Endothelial cell of umbilical vein (primary cell): Measurements from ENCODE around the gene BEST2. TPM values are rescaled to one million over a fixed set of nuclear protein-coding genes. Genes with fewer than 3 reads are reported as not detected.

ENCODE experiments used
- BruUV-seq: library from RNA; stranded (reverse); fragments of 400-500 nt; replicated peaks from 2 replicates; lab custom pipeline; 2021; lab: Mats Ljungman, UMichigan
- CTCF ChIA-PET: fragments of 300-600, 350-600 bp; sonication (Branson Sonifier 250); formaldehyde crosslinking; loops from one replicate; lab custom pipeline; 2021; ENCODE audit warnings: antibody characterized with exemption, inconsistent platforms; lab: Charles Lee
- POLR2A ChIA-PET: fragments of 300-600, 350-600 bp; sonication (Branson Sonifier 250); formaldehyde crosslinking; loops from one replicate; lab custom pipeline; 2021; ENCODE audit warnings: antibody characterized with exemption, inconsistent platforms; lab: Charles Lee
- DNase-seq: peaks from one replicate; pipeline ENCODE4 v3.0.0-alpha.2; 2011; ENCODE audit warnings: low read depth, low spot score
- FAIRE-seq: peaks from 2 replicates; lab custom pipeline; 2011; peaks lifted over from hg19 to GRCh38; lab: Jason Lieb, UNC
- H2AFZ ChIP-seq: 2 replicates; pipeline ENCODE4 v1.6.0; 2012; ENCODE audit warnings: low read depth, low read length, control low read depth, inconsistent platforms
- H3K27ac ChIP-seq: 2 replicates; pipeline ENCODE4 v1.5.1; 2011; ENCODE audit warnings: low read depth, mild to moderate bottlenecking, control low read depth, low read length, moderate library complexity; ENCODE audit not compliant: insufficient read depth
- H3K27me3 ChIP-seq, 2 experiments: 2 replicates each; pipeline versions ENCODE4 v1.6.0 to v1.6.1; 2011; ENCODE audit warnings: low read length in 2 of 2, mixed read lengths in 1 of 2; ENCODE audit not compliant: control insufficient read depth in 2 of 2, insufficient read depth in 2 of 2
- H3K36me3 ChIP-seq, 2 experiments: 2 replicates in 1 of 2; 3 replicates in 1 of 2; pipeline ENCODE4 v1.5.1; 2011; ENCODE audit warnings: low read length in 2 of 2, mild to moderate bottlenecking in 1 of 2, moderate library complexity in 1 of 2; ENCODE audit not compliant: control insufficient read depth in 2 of 2, insufficient read depth in 2 of 2; ENCODE audit errors: extremely low read depth in 1 of 2
- H3K4me1 ChIP-seq: 3 replicates; pipeline ENCODE4 v1.5.1; 2011; ENCODE audit warnings: mild to moderate bottlenecking, low read length; ENCODE audit not compliant: control insufficient read depth, insufficient read depth; ENCODE audit errors: extremely low read depth
- H3K4me2 ChIP-seq: 2 replicates; pipeline ENCODE4 v1.6.1; 2011; ENCODE audit warnings: low read length, control low read depth, mixed read lengths; ENCODE audit not compliant: insufficient read depth
- H3K4me3 ChIP-seq, 3 experiments: fragments of 200-600 bp in 1 of 3; sonication (generic), shearing (Covaris generic) in 1 of 3; replicated peaks in 1 of 3; 2 replicates each; pipeline ENCODE4 v1.5.1; 2011 to 2016; ENCODE audit warnings: control low read depth in 3 of 3, low read length in 3 of 3, mild to moderate bottlenecking in 2 of 3, inconsistent platforms in 1 of 3, low read depth in 1 of 3, moderate library complexity in 1 of 3; ENCODE audit not compliant: insufficient read depth in 1 of 3
- H3K79me2 ChIP-seq: 2 replicates; pipeline ENCODE4 v1.6.0; 2012; ENCODE audit warnings: low read length, inconsistent platforms; ENCODE audit not compliant: control insufficient read depth, insufficient read depth
- H3K9ac ChIP-seq: replicated peaks from 2 replicates; pipeline ENCODE3; 2011; ENCODE audit warnings: low read length, control low read depth; ENCODE audit not compliant: insufficient read depth; ENCODE audit errors: extremely low read depth
- H3K9me1 ChIP-seq: replicated peaks from 3 replicates; pipeline ENCODE4 v1.6.0; 2011; ENCODE audit warnings: mild to moderate bottlenecking, low read length; ENCODE audit not compliant: control insufficient read depth, insufficient read depth; ENCODE audit errors: extremely low read depth
- H3K9me3 ChIP-seq: replicated peaks from 2 replicates; pipeline ENCODE4 v1.5.1; 2012; ENCODE audit warnings: low read length, inconsistent platforms; ENCODE audit not compliant: control insufficient read depth, insufficient read depth
- H4K20me1 ChIP-seq: replicated peaks from 2 replicates; pipeline ENCODE3; 2011; ENCODE audit warnings: mild to moderate bottlenecking, low read length; ENCODE audit not compliant: control insufficient read depth, insufficient read depth; ENCODE audit errors: extremely low read depth
- EZH2 ChIP-seq: IDR thresholded peaks from 2 replicates; pipeline ENCODE4 v1.6.1; 2012; ENCODE audit warnings: borderline replicate concordance, low read depth, mild to moderate bottlenecking, moderate library complexity, low read length, inconsistent platforms; ENCODE audit not compliant: severe bottlenecking
- FOS ChIP-seq: IDR thresholded peaks from 2 replicates; pipeline ENCODE4 v1.6.1; 2011; ENCODE audit warnings: mild to moderate bottlenecking, low read length, moderate library complexity, borderline replicate concordance; ENCODE audit not compliant: insufficient read depth
- GATA2 ChIP-seq: IDR thresholded peaks from 2 replicates; pipeline ENCODE4 v1.7.0; 2011; ENCODE audit warnings: low read depth, mild to moderate bottlenecking, moderate library complexity, mixed read lengths, low read length; ENCODE audit not compliant: insufficient read length, insufficient read depth
- JUN ChIP-seq: IDR thresholded peaks from 2 replicates; pipeline ENCODE4 v1.6.1; 2011; ENCODE audit warnings: borderline replicate concordance, low read depth; ENCODE audit not compliant: insufficient read length, insufficient read depth
- MYC ChIP-seq: IDR thresholded peaks from one replicate; pipeline ENCODE4 v1.6.1; 2011; ENCODE audit warnings: mild to moderate bottlenecking, low read depth, low read length
- POLR2A ChIP-seq: IDR thresholded peaks from 2 replicates; pipeline ENCODE4 v1.6.1; 2012; ENCODE audit warnings: low read depth, mild to moderate bottlenecking, control low read depth, low read length
- POLR2AphosphoS5 ChIP-seq: IDR thresholded peaks from 2 replicates; pipeline ENCODE4 v1.6.1; 2012; ENCODE audit warnings: low read depth, mild to moderate bottlenecking, control low read depth, low read length, moderate library complexity; ENCODE audit not compliant: insufficient read depth
- dilution Hi-C: fragments of 300-500 bp; cut with MboI; formaldehyde crosslinking; loops from one replicate; pipeline ENCODE4 v1.15.0; 2019; ENCODE audit warnings: low sequenced_read_pairs; ENCODE audit not compliant: extremely low pct_ligation_motif_present
- intact Hi-C: fragments of 100-400 bp; cut with micrococcal nuclease; formaldehyde crosslinking; loops from one replicate; pipeline ENCODE4 v1.10.0; 2022
- polyA plus RNA-seq, 4 experiments: library from polyadenylated mRNA; depleted of rRNA in 3 of 4; stranded (reverse) in 3 of 4; unstranded in 1 of 4; fragments of >200 nt; gene quantifications; 2 replicates each; pipeline versions ENCODE4 v1.2.1 to v1.2.3, GENCODE V29; 2011 to 2012; ENCODE audit warnings: missing spikeins in 1 of 4
- total RNA-seq: library from RNA; stranded (reverse); gene quantifications from 2 replicates; pipeline ENCODE4 v1.2.3, GENCODE V29; 2021
- TF ChIP-seq, protein P1 (sequence below), 2 donors: IDR thresholded peaks; 1 replicate in 1 of 2; 2 replicates in 1 of 2; pipeline ENCODE4 v1.5.1; 2011; ENCODE audit warnings: low read length in 2 of 2, mild to moderate bottlenecking in 2 of 2, moderate library complexity in 2 of 2, control low read depth in 1 of 2, inconsistent platforms in 1 of 2, low read depth in 1 of 2; ENCODE audit not compliant: insufficient read depth in 1 of 2; ENCODE audit errors: extremely low read depth in 1 of 2
- TF ChIP-seq, protein P2 (sequence below): IDR thresholded peaks from 2 replicates; pipeline ENCODE4 v1.6.1; 2011; ENCODE audit not compliant: insufficient read depth, insufficient read length

BEST2 gene
- total and polyA plus RNA-seq, 2 donors (not counting 3 experiments of a cell fraction or from before 2014, with no cell fraction given) = not detected

DNA sequence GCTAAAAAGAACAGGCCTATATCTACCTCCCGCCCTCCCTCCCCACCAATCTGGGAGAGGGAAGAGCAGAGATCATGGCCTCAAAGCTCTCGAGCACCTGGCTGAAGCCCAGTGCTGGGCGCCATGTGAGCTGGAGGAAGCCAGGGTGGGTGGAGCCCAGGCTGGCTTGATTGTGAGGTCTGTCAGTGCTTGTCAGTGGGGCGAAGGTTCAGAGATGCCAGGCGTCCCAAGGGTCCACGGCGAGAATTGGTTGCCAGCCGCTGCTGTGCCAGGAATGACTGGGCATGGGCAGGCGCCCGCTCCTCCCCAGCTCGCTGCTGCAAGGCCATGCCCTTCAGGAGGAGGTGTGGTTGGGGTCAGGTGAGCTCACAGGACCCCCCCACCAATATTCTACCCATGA, 11.5 kb downstream of the BEST2 start:
- no peak for FAIRE-seq
- POLR2A ChIA-PET = interaction anchor here (1.6 kb wide), 1 partner anchor 29 kb away, joined by 5 read pairs; the partner anchor contains the start of gene JUNB

DNA sequence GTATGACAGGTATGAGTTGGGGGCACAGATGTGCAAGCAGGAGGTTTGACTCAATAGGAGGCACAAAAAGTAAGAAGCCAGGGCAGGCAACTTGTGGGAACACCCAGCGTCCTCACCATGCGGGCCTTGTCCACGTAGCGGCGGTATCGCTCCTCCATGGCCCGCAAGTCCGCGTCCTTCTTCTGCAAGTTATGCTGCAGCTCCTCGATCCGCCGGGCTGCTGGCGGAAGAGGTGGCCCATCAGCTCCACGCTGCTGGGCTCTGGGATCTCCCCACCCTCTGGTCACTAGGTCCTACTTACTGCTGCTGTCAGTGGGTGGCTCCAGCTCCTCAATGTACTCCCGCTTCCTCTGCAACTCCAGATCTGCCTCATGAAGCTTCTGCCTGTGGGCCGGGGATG, 13.1 kb downstream of the BEST2 start:
- Histone ChIP-seq H3K9me1 (no peaks in the 10 kb centered on the region), H3K36me3 (no peaks in the 10 kb centered on the region), H3K79me2 (no peaks in the 10 kb centered on the region), H3K4me3 (no peak overlapping the region), H3K9me3 (no peaks in the 10 kb centered on the region), H3K4me2 (no peak overlapping the region), H3K4me1 (no peaks in the 10 kb centered on the region), H3K9ac (no peak overlapping the region), H3K27ac (no peak overlapping the region), H2AFZ (no peak overlapping the region), H4K20me1 (no peaks in the 10 kb centered on the region), H3K27me3 (no peaks in the 10 kb centered on the region)
- DNase-seq (no peak), FAIRE-seq (no peak)
- POLR2A ChIA-PET = interaction anchor here (1.2 kb wide), 1 partner anchor 32 kb away, joined by 4 read pairs; no protein-coding TSS in a partner anchor
- no peak for TF ChIP-seq EZH2
- TF ChIP-seq, protein P1, sequence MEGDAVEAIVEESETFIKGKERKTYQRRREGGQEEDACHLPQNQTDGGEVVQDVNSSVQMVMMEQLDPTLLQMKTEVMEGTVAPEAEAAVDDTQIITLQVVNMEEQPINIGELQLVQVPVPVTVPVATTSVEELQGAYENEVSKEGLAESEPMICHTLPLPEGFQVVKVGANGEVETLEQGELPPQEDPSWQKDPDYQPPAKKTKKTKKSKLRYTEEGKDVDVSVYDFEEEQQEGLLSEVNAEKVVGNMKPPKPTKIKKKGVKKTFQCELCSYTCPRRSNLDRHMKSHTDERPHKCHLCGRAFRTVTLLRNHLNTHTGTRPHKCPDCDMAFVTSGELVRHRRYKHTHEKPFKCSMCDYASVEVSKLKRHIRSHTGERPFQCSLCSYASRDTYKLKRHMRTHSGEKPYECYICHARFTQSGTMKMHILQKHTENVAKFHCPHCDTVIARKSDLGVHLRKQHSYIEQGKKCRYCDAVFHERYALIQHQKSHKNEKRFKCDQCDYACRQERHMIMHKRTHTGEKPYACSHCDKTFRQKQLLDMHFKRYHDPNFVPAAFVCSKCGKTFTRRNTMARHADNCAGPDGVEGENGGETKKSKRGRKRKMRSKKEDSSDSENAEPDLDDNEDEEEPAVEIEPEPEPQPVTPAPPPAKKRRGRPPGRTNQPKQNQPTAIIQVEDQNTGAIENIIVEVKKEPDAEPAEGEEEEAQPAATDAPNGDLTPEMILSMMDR (IDR thresholded peaks at IDR 0.05; ENCODE audit: extremely low read depth in 1 of 2, insufficient read depth in 1 of 2, low read depth in 1 of 2, low read length in 2 of 2) = no peak
- TF ChIP-seq POLR2A = no peak
- TF ChIP-seq GATA2 = no peak
- TF ChIP-seq FOS = no peak
- TF ChIP-seq, protein P2, sequence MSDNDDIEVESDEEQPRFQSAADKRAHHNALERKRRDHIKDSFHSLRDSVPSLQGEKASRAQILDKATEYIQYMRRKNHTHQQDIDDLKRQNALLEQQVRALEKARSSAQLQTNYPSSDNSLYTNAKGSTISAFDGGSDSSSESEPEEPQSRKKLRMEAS = no peak
- no peak for TF ChIP-seq JUN
- TF ChIP-seq POLR2AphosphoS5 = no peak
- no peak for TF ChIP-seq MYC
- CTCF ChIA-PET = interaction anchor here (0.6 to 12.6 kb wide), 7 partner anchors 9 to 84 kb away, joined by 3 to 524 read pairs (median 10); partner anchors contain the start of genes HOOK2, JUNB, PRDX2 and THSD8
- dilution Hi-C loops = no loop called here
- BruUV-seq = no TSS peak
- intact Hi-C loops = no loop called here

More for the DNA sequence above, 11.5 kb downstream of the BEST2 start:
- no peak overlapping the region for H3K9ac ChIP-seq
- dilution Hi-C loops (no loop called here), intact Hi-C loops (no loop called here)
- H3K9me1 ChIP-seq = no peaks in the 10 kb centered on the region
- H3K4me1 ChIP-seq = no peaks in the 10 kb centered on the region
- H3K27me3 ChIP-seq = no peaks in the 10 kb centered on the region
- H3K9me3 ChIP-seq = no peaks in the 10 kb centered on the region
- TF ChIP-seq JUN (no peak), MYC (no peak), FOS (no peak), POLR2A (no peak), GATA2 (no peak)
- TF ChIP-seq, protein P2 = no peak
- H3K27ac ChIP-seq = no peak overlapping the region
- H3K4me2 ChIP-seq = no peak overlapping the region
- no TSS peak for BruUV-seq
- no peaks in the 10 kb centered on the region for H3K79me2 ChIP-seq
- H3K4me3 ChIP-seq = no peak overlapping the region
- no peaks in the 10 kb centered on the region for H3K36me3 ChIP-seq
- no peaks in the 10 kb centered on the region for H4K20me1 ChIP-seq
- DNase-seq = no peak
- no peak overlapping the region for H2AFZ ChIP-seq
- CTCF ChIA-PET = interaction anchor here (9.9 to 12.6 kb wide), 3 partner anchors 12 to 85 kb away, joined by 144 to 524 read pairs (median 481); partner anchors contain the start of genes HOOK2, JUNB, PRDX2 and THSD8
